ENCODE measurements around the gene CGB7. TPM values are rescaled to one million over a fixed set of nuclear protein-coding genes. Genes with fewer than 3 reads are reported as not detected.
A peak's percentile ranks its signal among the peaks of the same experiment; 100 is the strongest.

The CGB7 gene
- total and polyA plus RNA-seq, 9 of the 15 experiments (the other 6 are each of a cell fraction or from before 2014, with no cell fraction given) = not detected

DNA sequence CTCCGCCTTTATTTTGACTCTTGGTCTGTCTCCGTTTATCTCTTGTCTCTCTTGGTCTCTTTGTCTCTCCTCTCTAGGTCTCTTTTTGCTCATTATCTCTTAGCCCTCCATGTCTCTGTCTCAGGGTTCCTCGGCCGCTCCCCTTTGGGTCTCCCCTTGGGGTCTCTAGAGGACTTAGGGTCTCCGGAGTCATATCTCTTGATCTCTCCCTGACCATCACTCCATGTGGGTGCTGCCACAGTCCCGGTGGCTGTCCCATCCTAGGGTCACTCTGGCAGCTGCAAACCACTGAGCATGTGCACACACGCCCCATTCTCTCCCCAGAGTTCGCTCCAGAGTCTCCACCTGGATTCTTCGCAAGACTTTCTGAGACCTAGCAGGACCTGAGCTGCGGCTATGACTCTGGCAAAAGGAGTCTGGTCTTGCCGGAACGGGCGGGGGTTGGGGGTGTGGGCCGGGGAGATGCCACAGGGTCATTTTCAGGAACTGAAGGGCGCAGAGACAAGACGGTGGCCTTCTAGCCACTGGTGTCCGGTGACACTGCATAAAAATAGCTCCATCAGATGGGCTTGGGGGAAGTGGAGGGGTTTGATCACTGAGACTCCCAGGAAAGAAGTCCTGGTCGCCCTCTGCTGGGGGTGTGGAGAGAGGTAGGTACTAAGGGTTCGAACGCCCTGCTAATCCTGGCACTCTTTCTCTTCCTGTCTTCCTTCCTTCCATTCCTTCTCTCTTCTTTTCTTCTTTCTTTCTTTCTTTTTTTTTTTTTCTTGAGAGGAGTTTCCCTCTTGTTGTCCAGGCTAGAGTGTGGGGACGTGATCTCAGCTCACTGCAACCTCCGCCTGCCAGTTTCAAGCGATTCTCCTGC is 16.2 kb upstream of the CGB7 start (continued):
- TF ChIP-seq CUX1 (CRISPR knock-in tag; IDR thresholded peaks at IDR 0.05) (no peak), KAT2B (IDR thresholded peaks at IDR 0.05; ENCODE audit: low read depth, low read length) (no peak), THRAP3 (IDR thresholded peaks at IDR 0.05; ENCODE audit: borderline replicate concordance) (no peak), CREBBP (IDR thresholded peaks at IDR 0.05; ENCODE audit: low read depth, low read length) (no peak), PML (IDR thresholded peaks at IDR 0.05; ENCODE audit: low read length) (no peak), FIP1L1 (IDR thresholded peaks at IDR 0.05; ENCODE audit: low read depth, low read length, poor library complexity, severe bottlenecking) (no peak), HDAC2 (IDR thresholded peaks at IDR 0.05) (no peak), MAFG (tag; conservative IDR thresholded peaks at IDR 0.05) (peak; percentile 79), ZBTB43 (CRISPR knock-in tag; IDR thresholded peaks at IDR 0.05) (no peak), RCOR1 (IDR thresholded peaks at IDR 0.05; ENCODE audit: borderline replicate concordance in 1 of 2, low read depth in 2 of 2, low read length in 2 of 2) (no peak; a peak in 1 of 4 replicates)
- TF ChIP-seq, protein P1, sequence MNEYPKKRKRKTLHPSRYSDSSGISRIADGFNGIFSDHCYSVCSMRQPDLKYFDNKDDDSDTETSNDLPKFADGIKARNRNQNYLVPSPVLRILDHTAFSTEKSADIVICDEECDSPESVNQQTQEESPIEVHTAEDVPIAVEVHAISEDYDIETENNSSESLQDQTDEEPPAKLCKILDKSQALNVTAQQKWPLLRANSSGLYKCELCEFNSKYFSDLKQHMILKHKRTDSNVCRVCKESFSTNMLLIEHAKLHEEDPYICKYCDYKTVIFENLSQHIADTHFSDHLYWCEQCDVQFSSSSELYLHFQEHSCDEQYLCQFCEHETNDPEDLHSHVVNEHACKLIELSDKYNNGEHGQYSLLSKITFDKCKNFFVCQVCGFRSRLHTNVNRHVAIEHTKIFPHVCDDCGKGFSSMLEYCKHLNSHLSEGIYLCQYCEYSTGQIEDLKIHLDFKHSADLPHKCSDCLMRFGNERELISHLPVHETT (CRISPR knock-in tag; conservative IDR thresholded peaks at IDR 0.05 in 1 of 2, IDR thresholded peaks at IDR 0.05 in 1 of 2) = no peak
- TF ChIP-seq, protein P2, sequence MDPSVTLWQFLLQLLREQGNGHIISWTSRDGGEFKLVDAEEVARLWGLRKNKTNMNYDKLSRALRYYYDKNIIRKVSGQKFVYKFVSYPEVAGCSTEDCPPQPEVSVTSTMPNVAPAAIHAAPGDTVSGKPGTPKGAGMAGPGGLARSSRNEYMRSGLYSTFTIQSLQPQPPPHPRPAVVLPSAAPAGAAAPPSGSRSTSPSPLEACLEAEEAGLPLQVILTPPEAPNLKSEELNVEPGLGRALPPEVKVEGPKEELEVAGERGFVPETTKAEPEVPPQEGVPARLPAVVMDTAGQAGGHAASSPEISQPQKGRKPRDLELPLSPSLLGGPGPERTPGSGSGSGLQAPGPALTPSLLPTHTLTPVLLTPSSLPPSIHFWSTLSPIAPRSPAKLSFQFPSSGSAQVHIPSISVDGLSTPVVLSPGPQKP (CRISPR knock-in tag; IDR thresholded peaks at IDR 0.05) = no peak
- TF ChIP-seq, protein P3, sequence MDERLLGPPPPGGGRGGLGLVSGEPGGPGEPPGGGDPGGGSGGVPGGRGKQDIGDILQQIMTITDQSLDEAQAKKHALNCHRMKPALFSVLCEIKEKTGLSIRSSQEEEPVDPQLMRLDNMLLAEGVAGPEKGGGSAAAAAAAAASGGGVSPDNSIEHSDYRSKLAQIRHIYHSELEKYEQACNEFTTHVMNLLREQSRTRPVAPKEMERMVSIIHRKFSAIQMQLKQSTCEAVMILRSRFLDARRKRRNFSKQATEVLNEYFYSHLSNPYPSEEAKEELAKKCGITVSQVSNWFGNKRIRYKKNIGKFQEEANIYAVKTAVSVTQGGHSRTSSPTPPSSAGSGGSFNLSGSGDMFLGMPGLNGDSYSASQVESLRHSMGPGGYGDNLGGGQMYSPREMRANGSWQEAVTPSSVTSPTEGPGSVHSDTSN (CRISPR knock-in tag; IDR thresholded peaks at IDR 0.05; ENCODE audit: low read depth) = no peak
- TF ChIP-seq, protein P3 (tag; conservative IDR thresholded peaks at IDR 0.05; ENCODE audit: low read depth) = no peak
